HepG2 (cell line): ENCODE data around the gene ARMC5. TPM values are rescaled to one million over a fixed set of nuclear protein-coding genes. Genes with fewer than 3 reads are reported as not detected.

Experiments
- ARID4A ChIP-seq: sonication (generic); formaldehyde crosslinking; IDR thresholded peaks from 2 replicates; pipeline ENCODE4 v1.5.0; 2020; ENCODE audit warnings: mild to moderate bottlenecking, missing genetic modification reagents, borderline replicate concordance
- HNRNPL ChIP-seq: fragments of 200-400 bp; formaldehyde crosslinking; IDR thresholded peaks from 2 replicates; pipeline ENCODE4 v1.6.1; 2017; ENCODE audit warnings: mild to moderate bottlenecking, low read depth, low read length
- ISL2 ChIP-seq: sonication (generic); formaldehyde crosslinking; IDR thresholded peaks from 2 replicates; pipeline ENCODE4 v1.5.0; 2020; ENCODE audit warnings: missing genetic modification reagents
- KAT2B ChIP-seq: fragments of 150-350 bp; IDR thresholded peaks from 2 replicates; pipeline ENCODE4 v1.6.1; 2014; ENCODE audit warnings: low read depth, low read length, borderline replicate concordance
- MAFG ChIP-seq: sonication (generic); formaldehyde crosslinking; IDR thresholded peaks from 2 replicates; pipeline ENCODE4 v1.5.1; 2020; ENCODE audit warnings: mild to moderate bottlenecking, missing genetic modification reagents
- PAX8 ChIP-seq: sonication (generic); formaldehyde crosslinking; IDR thresholded peaks from 2 replicates; pipeline ENCODE4 v1.8.0; 2022; ENCODE audit warnings: mild to moderate bottlenecking, missing genetic modification reagents, borderline replicate concordance
- PHF21A ChIP-seq: sonication (generic); formaldehyde crosslinking; IDR thresholded peaks from 2 replicates; pipeline ENCODE4 v1.5.0; 2020; ENCODE audit warnings: mild to moderate bottlenecking, missing genetic modification reagents
- PLRG1 ChIP-seq: fragments of 450-650 bp; conservative IDR thresholded peaks from 2 replicates; pipeline ENCODE4 v1.6.1; 2016
- RFX1 ChIP-seq: fragments of 450-650 bp; IDR thresholded peaks from 2 replicates; pipeline ENCODE4 v1.6.1; 2017
- RNF2 ChIP-seq: fragments of 450-650 bp; conservative IDR thresholded peaks from 2 replicates; pipeline ENCODE4 v1.6.1; 2016; ENCODE audit warnings: low read depth
- TEAD2 ChIP-seq: sonication (generic); formaldehyde crosslinking; IDR thresholded peaks from 2 replicates; pipeline ENCODE4 v1.9.0; 2021; ENCODE audit warnings: missing genetic modification reagents
- ZMYM4 ChIP-seq: sonication (generic); formaldehyde crosslinking; IDR thresholded peaks from 2 replicates; pipeline ENCODE4 v1.8.1; 2023; ENCODE audit warnings: mild to moderate bottlenecking, missing genetic modification reagents
- ZNF34 ChIP-seq: sonication (generic); formaldehyde crosslinking; IDR thresholded peaks from 2 replicates; pipeline ENCODE4 v1.4.0; 2020; ENCODE audit warnings: mild to moderate bottlenecking, missing genetic modification reagents, borderline replicate concordance
- ZNF451 ChIP-seq: sonication (generic); formaldehyde crosslinking; IDR thresholded peaks from 2 replicates; pipeline ENCODE4 v1.5.0; 2020; ENCODE audit warnings: mild to moderate bottlenecking, missing genetic modification reagents
- ZNF572 ChIP-seq: sonication (generic); formaldehyde crosslinking; IDR thresholded peaks from 2 replicates; pipeline ENCODE4 v1.5.1; 2020; ENCODE audit warnings: mild to moderate bottlenecking, missing genetic modification reagents
- ZNF577 ChIP-seq: sonication (generic); formaldehyde crosslinking; IDR thresholded peaks from 2 replicates; pipeline ENCODE4 v1.4.0; 2020; ENCODE audit warnings: mild to moderate bottlenecking, low read depth, missing genetic modification reagents, borderline replicate concordance
- ZNF605 ChIP-seq: sonication (generic); formaldehyde crosslinking; IDR thresholded peaks from 2 replicates; pipeline ENCODE4 v1.8.0; 2022; ENCODE audit warnings: mild to moderate bottlenecking, missing genetic modification reagents
- polyA plus RNA-seq, 8 experiments: library from polyadenylated mRNA; depleted of rRNA in 3 of 8; stranded (reverse) in 7 of 8; unstranded in 1 of 8; fragments of >200 nt; fragmentation: Illumina TruSeq in 4 of 8; extraction: Trizol in 4 of 8; gene quantifications; 2 replicates each; pipeline versions ENCODE4 v1.2.1 to v1.2.3, GENCODE V29; 2011 to 2016; ENCODE audit warnings: low read depth in 4 of 8, missing spikeins in 1 of 8, mixed read lengths in 1 of 8; ENCODE audit not compliant: insufficient read depth in 1 of 8
- total RNA-seq, 5 experiments: library from RNA; depleted of rRNA; stranded (reverse); fragments of >200 nt; fragmentation: Illumina TruSeq; extraction: Trizol; gene quantifications; 2 replicates each; pipeline ENCODE4 v1.2.3, GENCODE V29; 2016; ENCODE audit warnings: low read depth in 1 of 5
- TF ChIP-seq, protein P1 (sequence below), 2 experiments: sonication (generic) in 1 of 2; formaldehyde crosslinking in 1 of 2; IDR thresholded peaks; 2 replicates each; pipeline versions ENCODE4 v1.5.1 to v1.6.1; 2011 to 2020; ENCODE audit warnings: borderline replicate concordance in 1 of 2, low read depth in 1 of 2, low read length in 1 of 2, mild to moderate bottlenecking in 1 of 2, missing genetic modification reagents in 1 of 2, moderate library complexity in 1 of 2
- TF ChIP-seq, protein P2 (sequence below): sonication (generic); formaldehyde crosslinking; IDR thresholded peaks from 2 replicates; pipeline ENCODE4 v1.5.0; 2020; ENCODE audit warnings: mild to moderate bottlenecking, missing genetic modification reagents
- TF ChIP-seq, protein P3 (sequence below): sonication (generic); formaldehyde crosslinking; IDR thresholded peaks from 2 replicates; pipeline ENCODE4 v1.8.1; 2023; ENCODE audit warnings: mild to moderate bottlenecking, missing genetic modification reagents

ARMC5 gene
- total and polyA plus RNA-seq, 2 of the 13 experiments (the other 11 are each of a cell fraction or from before 2014, with no cell fraction given): 10.8 to 22.3 TPM

DNA sequence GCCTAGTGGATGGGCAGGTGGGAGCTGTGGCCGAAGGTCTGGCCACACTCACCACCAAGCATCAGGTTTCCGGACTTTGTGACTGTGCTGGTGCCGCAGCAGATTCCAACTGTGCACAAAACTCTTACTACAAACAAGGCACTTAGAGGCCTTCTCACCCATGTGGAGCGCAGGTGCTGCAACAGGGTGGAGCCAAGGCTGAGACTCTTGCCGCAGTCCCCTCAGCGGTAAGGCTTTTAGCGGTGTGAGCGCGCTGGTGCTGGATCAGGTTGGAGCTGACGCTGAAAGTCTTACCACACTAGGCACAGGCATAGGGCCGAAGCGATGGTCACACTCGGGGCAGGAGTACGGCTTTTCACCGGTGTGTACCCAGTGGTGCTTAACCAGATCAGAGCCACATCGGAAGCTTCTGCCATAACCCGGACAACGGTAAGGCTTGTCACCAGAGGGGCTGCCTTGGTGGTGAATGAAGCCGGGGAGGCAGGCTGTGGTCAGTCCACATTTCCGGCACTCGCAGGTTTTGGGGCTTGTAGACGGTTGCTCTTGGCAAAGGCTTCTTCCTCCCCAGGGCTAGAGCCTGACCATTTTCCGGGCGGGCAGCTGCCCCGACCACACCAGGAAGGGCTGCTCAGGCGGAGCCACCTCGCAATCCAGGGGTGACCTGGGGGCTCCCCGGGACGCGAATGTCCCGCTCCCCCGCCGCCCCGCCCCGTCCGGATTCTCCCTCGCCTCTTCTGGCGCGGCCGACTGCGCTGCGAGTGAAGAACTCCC is 1.0 kb upstream of the ARMC5 start (continued):
- TF ChIP-seq, protein P1, sequence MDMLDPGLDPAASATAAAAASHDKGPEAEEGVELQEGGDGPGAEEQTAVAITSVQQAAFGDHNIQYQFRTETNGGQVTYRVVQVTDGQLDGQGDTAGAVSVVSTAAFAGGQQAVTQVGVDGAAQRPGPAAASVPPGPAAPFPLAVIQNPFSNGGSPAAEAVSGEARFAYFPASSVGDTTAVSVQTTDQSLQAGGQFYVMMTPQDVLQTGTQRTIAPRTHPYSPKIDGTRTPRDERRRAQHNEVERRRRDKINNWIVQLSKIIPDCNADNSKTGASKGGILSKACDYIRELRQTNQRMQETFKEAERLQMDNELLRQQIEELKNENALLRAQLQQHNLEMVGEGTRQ (IDR thresholded peaks at IDR 0.05; ENCODE audit: low read depth, low read length): no peak
- TF ChIP-seq, protein P1 (CRISPR knock-in tag; IDR thresholded peaks at IDR 0.05; ENCODE audit: borderline replicate concordance): peak; percentile 68; the same call in 1 of the 2 replicates
- TF ChIP-seq ZNF577 (CRISPR knock-in tag): no peak
- no peak for TF ChIP-seq ZNF572 (CRISPR knock-in tag)
- peak; percentile 92 for TF ChIP-seq HNRNPL
- no peak for TF ChIP-seq KAT2B
- no peak; the same call in 1 of the 2 replicates for TF ChIP-seq PAX8 (CRISPR knock-in tag)
- peak; percentile 95 for TF ChIP-seq ZNF605 (CRISPR knock-in tag)
- TF ChIP-seq, protein P2, sequence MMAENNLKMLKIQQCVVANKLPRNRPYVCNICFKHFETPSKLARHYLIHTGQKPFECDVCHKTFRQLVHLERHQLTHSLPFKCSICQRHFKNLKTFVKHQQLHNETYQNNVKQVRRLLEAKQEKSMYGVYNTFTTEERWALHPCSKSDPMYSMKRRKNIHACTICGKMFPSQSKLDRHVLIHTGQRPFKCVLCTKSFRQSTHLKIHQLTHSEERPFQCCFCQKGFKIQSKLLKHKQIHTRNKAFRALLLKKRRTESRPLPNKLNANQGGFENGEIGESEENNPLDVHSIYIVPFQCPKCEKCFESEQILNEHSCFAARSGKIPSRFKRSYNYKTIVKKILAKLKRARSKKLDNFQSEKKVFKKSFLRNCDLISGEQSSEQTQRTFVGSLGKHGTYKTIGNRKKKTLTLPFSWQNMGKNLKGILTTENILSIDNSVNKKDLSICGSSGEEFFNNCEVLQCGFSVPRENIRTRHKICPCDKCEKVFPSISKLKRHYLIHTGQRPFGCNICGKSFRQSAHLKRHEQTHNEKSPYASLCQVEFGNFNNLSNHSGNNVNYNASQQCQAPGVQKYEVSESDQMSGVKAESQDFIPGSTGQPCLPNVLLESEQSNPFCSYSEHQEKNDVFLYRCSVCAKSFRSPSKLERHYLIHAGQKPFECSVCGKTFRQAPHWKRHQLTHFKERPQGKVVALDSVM: no peak
- TF ChIP-seq ARID4A (CRISPR knock-in tag): peak; percentile 82
- TF ChIP-seq ZNF34 (CRISPR knock-in tag): peak; percentile 29; the same call in 1 of the 2 replicates
- TF ChIP-seq MAFG: no peak
- no peak for TF ChIP-seq TEAD2 (CRISPR knock-in tag)
- TF ChIP-seq PHF21A (CRISPR knock-in tag): peak; percentile 86
- TF ChIP-seq RNF2: peak; percentile 96
- TF ChIP-seq ISL2: peak; percentile 80
- TF ChIP-seq PLRG1: no peak
- TF ChIP-seq, protein P3, sequence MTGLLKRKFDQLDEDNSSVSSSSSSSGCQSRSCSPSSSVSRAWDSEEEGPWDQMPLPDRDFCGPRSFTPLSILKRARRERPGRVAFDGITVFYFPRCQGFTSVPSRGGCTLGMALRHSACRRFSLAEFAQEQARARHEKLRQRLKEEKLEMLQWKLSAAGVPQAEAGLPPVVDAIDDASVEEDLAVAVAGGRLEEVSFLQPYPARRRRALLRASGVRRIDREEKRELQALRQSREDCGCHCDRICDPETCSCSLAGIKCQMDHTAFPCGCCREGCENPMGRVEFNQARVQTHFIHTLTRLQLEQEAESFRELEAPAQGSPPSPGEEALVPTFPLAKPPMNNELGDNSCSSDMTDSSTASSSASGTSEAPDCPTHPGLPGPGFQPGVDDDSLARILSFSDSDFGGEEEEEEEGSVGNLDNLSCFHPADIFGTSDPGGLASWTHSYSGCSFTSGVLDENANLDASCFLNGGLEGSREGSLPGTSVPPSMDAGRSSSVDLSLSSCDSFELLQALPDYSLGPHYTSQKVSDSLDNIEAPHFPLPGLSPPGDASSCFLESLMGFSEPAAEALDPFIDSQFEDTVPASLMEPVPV: peak; percentile 93
- TF ChIP-seq ZNF451 (CRISPR knock-in tag): peak; percentile 90
- no peak for TF ChIP-seq RFX1
- peak; percentile 93 for TF ChIP-seq ZMYM4 (CRISPR knock-in tag)
